HG03378 (cell line): ENCODE results near the gene OR5D18.
"Not testable (repeated sequence)": the region's sequence is repeated elsewhere in the genome, so short reads cannot be mapped to it uniquely, and the experiment has no call there.

Experiments used
- ATAC-seq: cut with Tn5 transposase; IDR thresholded peaks from one replicate; pipeline ENCODE4 v1.9.1; 2021; ENCODE audit warnings: mild to moderate bottlenecking, moderate library complexity; ENCODE audit not compliant: unreplicated experiment

Gene OR5D18

DNA sequence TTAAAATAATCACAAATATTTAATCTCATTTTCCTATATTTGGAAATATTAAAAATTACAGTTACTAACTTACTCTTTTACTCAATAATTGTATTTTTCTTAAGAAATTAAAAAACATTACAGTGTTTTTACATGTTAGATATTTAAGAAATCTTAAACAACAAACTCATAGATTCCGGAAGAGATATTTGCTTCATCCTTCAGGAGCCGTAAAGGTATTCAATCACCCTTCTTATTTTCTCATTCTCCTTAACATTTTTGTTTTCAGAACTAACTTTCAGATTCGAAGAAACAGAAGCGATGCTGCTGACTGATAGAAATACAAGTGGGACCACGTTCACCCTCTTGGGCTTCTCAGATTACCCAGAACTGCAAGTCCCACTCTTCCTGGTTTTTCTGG is at the start of gene OR5D18:
Gene OR5D18, plus strand, starts transcription at position 301 of the 400 bp plus-strand sequence. Its CDS starts 0 bp downstream, at position 301.
- no peak for ATAC-seq

DNA sequence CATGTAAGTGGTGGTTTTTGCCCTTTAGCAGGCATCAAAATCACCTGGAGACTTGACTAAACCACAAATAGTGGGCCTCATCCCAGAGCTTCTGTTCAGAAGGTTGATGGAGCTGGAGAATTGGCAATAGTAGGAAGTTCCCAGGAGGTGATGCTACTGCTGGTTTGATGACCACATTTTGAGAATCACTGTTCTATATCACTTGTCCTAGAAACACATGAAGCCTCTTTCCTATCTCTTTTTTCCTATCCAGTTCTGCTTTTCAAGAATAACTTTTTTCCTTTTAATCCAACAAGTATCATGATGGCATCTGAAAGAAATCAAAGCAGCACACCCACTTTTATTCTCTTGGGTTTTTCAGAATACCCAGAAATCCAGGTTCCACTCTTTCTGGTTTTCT is 46.3 kb upstream of the OR5D18 start, which contains the start of gene OR5D13:
Gene OR5D13, plus strand, starts transcription at position 301 of the 400 bp plus-strand sequence. Its CDS starts 0 bp downstream, at position 301.
- no peak for ATAC-seq

DNA sequence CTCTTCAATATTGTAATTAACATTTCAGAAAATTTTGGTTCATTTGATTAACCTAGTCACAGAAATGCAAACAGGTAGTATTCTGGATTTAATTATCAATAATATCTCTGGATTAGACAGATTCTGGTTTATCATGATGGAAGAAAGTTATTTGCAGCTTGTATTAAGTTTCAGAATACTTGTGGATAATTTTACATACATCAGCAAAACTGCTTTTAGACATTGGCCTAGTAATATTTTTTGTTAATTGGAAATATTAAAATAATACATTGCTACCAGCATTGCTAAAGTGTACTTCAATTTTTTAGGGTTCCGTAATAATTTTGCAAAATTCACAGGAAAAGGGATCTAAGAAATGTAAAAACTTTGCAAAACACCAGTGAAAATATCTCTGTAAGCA is 27.8 kb upstream of the OR5D18 start:
- ATAC-seq: no peak

DNA sequence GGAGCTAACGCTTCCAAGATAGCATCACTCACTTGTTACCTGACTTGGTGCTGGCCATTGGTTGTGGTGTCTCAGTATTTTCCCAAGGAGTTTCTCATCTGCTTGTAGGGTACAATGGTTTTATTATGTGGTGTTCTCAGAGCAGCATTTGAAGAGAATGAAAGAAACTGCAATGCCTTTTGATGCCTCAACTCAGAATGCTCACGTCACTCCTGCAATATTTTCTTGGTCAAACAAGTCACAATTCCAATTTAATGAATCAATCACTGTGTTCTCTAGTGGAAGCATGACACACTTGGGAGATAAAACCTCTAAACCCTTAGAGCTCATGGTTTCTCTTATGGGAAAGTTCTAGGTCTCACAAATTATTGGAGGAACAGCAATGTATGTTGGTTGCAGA is 26.1 kb upstream of the OR5D18 start:
- no peak for ATAC-seq

DNA sequence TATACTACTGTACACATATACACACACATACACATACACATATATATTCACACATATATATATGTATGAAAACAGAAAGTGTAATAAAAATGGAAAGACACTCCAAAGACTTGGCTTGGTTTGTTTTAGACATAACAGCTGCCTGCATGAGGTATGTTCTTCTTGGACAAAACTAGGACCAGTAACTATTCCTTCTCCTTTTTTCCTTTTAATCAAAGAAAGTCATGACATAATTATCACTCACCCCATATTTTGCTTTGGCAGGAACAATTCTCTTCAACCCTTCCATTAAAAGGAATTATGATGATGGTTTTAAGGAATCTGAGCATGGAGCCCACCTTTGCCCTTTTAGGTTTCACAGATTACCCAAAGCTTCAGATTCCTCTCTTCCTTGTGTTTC is 24.2 kb upstream of the OR5D18 start, which contains the start of gene OR5D14:
Gene OR5D14, plus strand, starts transcription at position 301 of the 400 bp plus-strand sequence. Its CDS starts 0 bp downstream, at position 301.
- no peak for ATAC-seq

DNA sequence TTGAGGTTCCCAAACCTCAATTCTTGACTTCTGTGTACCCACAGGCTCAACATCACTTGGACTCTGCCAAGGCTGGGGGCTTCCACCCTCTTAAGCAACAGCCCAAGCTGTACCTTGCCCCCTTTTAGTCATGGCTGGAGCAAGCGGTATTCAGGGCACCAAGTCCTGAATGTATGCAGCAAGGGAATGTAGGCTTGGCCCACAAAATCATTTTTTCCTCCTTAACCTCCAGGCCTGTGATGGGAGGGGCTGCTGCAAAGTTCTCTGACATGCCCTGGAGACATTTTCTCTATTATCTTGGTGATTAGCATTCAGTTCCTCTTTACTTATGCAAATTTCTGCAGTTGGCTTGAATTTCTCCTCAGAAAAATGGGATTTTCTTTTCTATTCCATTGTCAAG is 13.2 kb upstream of the OR5D18 start:
- ATAC-seq: no peak

DNA sequence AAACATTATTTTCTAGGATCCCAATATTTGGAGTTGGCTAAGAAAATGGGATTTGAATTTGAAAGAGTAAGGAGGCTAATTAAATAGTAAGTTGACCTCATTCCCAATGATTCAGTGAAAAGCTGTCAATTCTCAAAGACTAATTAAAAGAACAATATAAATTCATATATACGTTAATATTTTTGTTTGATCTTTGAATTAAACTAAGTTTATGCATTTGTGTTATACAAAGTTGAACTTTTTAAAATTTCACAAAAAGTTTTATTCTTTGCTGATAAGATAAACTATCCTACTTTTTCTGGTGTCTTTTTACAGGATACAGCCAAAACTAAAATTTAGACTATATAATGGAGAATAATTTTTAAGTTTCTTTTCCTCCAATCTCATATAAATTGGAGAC is 8.4 kb upstream of the OR5D18 start, which contains the start of gene OR5L1:
Gene OR5L1, plus strand, starts transcription at position 301 of the 400 bp plus-strand sequence. CDS start 100 bp downstream, outside the sequence.
- ATAC-seq: no peak

DNA sequence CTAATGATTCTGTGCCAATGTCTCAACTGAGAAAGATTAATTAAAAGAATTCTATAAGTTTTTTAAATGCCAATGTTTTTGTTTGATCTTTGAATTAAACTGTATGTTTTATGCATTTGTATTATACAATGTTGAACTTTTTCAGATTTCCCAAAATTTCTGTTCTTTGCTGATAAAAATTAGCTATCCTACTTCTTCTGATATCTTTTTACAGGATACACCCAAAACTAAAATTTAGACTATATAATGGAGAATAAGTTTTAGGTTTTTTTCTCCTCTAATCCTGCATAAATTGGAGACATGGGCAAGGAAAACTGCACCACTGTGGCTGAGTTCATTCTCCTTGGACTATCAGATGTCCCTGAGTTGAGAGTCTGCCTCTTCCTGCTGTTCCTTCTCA is 7.5 kb downstream of the OR5D18 start, which contains the start of gene OR5L2:
Gene OR5L2, plus strand, starts transcription at position 301 of the 400 bp plus-strand sequence. Its CDS starts 0 bp downstream, at position 301.
- ATAC-seq: no peak

DNA sequence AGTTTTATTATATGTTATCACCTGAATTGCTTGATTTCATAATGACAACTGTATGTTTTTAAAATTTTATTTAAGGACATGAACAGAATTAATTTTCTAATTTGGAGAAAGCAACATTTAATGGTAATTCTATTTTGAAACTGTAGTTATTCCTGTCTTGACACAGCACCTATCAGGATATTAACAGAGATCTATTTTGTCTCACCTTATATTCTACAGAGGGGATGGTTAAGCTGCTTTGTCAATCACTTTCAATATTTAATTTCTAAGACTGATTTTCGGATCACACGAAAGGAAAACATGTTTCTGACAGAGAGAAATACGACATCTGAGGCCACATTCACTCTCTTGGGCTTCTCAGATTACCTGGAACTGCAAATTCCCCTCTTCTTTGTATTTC is 19.0 kb downstream of the OR5D18 start, which contains the start of gene OR5D16:
Gene OR5D16, plus strand, starts transcription at position 301 of the 400 bp plus-strand sequence. Its CDS starts 0 bp downstream, at position 301.
- no peak for ATAC-seq

DNA sequence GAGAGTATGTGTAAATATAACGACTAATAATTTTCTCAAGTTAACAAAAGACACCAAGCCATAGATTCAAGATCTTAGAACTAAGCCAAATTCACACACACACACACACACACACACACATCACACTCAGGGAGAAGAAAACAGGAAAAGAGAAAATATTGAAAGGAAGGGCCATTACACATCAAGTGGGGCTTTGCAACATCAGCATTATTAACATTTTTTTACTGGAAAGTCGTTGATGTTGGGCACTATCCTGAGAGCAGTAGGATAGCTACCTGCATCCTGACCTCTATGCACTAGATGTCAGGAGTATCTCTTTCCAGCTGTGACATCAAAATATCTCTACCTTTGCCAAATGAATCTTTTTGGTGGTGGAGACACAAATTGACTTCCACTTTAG is 28.0 kb downstream of the OR5D18 start:
- ATAC-seq: no peak

DNA sequence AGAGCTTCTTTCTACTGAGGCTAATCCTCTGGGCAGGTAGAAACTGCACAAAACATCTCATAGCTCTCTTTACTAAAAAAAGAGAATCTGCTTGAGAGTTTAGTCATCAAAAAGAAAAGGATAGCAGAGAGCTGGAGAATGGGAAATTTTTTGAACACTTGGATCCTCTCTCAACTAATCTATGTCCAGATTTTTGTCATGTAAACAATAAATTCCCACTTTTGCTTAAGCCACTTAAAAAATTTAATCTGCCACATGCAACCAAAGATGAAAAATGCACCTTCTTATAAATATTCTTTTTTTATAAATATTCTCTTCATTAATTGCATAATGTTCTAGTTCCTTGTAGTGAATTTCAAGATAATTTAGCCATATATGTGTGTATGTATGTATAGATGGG is 29.6 kb downstream of the OR5D18 start:
- no peak for ATAC-seq

DNA sequence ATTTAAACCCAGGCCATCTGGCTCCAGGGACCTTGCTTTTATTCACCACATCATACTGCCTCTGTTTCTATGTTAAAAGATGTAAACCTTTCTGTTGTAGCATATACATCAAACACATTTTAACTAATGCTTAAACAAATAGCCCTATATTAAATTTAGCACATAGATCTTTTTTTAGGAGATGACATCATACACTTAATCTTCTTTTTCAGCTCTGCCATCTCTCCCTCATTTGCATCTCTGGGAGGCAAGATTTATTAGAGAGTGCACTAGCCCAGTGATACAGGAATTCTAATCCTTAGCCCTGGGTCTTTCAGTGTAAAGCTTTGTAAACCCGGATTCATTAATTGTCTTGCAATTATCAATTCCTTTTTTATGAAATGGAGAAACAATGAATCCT is 32.7 kb downstream of the OR5D18 start:
- no peak for ATAC-seq

DNA sequence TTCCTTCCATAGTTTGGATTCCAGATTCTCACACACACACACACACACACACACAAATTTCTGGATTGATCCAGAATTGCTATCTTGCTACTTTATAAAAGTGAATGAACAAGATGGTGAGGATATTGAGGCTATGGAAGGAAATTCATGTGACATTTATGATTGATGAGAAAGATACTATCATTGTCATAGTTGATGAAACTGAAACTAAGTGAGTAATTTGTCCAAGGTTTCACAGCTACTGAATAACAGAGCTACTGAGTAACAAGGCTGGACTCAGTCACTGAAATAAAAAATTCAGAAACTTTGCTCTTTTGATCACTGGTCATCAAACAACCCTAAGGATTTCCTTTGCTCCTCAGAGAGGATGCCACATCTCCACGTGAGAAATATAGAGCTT is 35.3 kb downstream of the OR5D18 start:
- ATAC-seq: no peak

DNA sequence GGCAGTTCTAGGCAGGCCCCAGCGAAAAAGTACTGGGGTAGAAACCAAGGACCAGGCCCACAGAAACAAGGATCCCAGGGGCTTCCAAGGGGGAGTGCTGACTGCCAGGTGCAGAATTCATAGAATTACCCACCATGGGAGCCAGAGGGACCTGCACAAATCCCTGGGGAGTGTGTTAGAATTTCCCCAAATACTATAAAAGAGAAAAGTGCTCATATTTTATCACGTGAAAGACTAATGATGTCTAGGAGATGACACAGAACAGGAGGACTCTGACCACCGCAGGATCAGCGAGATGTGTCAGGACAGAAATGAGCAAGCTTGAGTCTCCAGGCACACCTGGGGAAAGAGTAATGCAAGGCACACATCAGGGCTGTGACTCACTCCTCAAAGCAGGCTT is 47.9 kb downstream of the OR5D18 start:
- not testable (repeated sequence) for ATAC-seq
